ENCODE measurements around the gene CRIM1. TPM values are rescaled to one million over a fixed set of nuclear protein-coding genes. Genes with fewer than 3 reads are reported as not detected.

The CRIM1 gene
- total and polyA plus RNA-seq, 4 donors: 2.2 to 22.1 (median 9.6) TPM

DNA sequence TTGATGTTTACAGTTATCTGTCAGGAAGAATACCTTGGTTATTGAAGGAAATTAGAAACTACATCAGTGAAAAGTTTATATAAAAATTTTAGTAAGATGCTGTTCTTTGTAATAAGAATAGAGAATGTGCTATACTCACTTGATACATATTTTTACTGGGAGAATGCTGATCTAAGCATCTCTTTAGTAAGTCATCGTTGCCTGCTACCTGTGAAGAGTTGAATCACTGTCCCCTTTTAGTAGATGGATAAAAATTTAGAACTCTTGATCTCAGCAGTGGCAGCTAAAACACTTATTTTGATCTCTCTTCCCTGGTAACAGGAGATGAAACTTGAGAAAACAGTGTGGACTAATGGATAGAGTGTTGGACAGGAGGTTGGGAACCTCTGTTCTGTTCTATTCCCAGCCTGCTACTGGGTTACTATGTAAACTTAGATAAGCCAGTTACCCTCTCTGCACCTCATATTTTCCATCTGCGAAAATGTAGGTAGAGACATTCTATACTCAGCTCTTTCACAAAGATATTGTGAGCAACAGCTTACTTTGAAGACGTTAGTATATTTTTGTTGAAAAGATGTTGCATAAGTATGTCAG lies 142.1 kb downstream of the CRIM1 start:
- TF ChIP-seq HNF4A (conservative IDR thresholded peaks at IDR 0.05) (no peak), FOXA2 (IDR thresholded peaks at IDR 0.05) (no peak), GABPA (IDR thresholded peaks at IDR 0.05 in 1 of 2, conservative IDR thresholded peaks at IDR 0.05 in 1 of 2) (no peak), RXRA (IDR thresholded peaks at IDR 0.05) (no peak)
- TF ChIP-seq, protein P1, sequence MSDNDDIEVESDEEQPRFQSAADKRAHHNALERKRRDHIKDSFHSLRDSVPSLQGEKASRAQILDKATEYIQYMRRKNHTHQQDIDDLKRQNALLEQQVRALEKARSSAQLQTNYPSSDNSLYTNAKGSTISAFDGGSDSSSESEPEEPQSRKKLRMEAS (IDR thresholded peaks at IDR 0.05): no peak
- DNase-seq (ENCODE audit: low spot score): no peak
- H3K27me3 ChIP-seq (ENCODE audit: control insufficient read depth in 4 of 4, insufficient read depth in 4 of 4, low read length in 3 of 4): no peaks in the 10 kb centered on the region
- no peak overlapping the region for H3K4me3 ChIP-seq (ENCODE audit: low read depth in 1 of 3, low read length in 3 of 3)
- no peaks in the 10 kb centered on the region for H3K9me3 ChIP-seq (ENCODE audit: control insufficient read depth in 4 of 4, low read length in 3 of 4)
- no peaks in the 10 kb centered on the region for H3K36me3 ChIP-seq (ENCODE audit: control insufficient read depth in 4 of 4, insufficient read depth in 3 of 4, low read depth in 1 of 4, low read length in 3 of 4)
- H3K9ac ChIP-seq (ENCODE audit: low read depth in 1 of 2, low read length in 2 of 2): no peak overlapping the region
- 79% methylated on average over 3 of the region's 3 CpGs for WGBS
- peaks cover 0 to 1% (median 0%) of the 10 kb centered on the region in 4 donors for H3K4me1 ChIP-seq (ENCODE audit: control insufficient read depth in 4 of 4, insufficient read depth in 4 of 4, low read length in 3 of 4)
- no peak overlapping the region for H3K27ac ChIP-seq (ENCODE audit: low read depth in 1 of 2, low read length in 2 of 2)

DNA sequence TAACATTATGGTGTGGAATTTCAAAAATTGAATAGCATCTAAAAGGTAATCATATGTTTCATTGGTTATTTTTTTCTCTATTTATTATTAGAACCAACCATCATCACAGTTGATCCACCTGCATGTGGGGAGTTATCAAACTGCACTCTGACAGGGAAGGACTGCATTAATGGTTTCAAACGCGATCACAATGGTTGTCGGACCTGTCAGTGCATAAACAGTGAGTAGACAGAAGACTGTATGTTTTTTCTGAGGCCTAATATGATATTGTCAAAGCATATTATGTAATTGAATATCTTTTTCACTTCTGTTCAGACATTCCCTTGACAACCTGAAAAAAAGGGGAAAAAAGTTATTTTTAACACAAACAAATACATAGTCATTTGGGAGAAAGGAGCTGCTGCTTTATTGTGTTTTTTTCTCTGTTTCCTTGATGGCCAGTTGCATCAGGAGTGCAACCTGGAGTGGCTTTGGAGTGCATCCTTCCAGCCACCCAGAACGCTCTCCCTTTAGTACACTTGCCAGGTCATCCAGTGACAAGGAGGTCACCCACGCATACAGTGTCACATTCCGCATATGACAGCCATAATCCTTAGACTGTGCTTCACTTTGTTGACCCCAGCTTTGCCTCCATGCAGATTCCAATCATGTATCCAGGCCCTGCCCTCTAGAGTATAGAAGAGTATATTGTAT lies 143.7 kb downstream of the CRIM1 start:
- Histone ChIP-seq H3K27me3 (ENCODE audit: control insufficient read depth in 4 of 4, insufficient read depth in 4 of 4, low read length in 3 of 4) (no peaks in the 10 kb centered on the region), H3K4me3 (ENCODE audit: low read depth in 1 of 3, low read length in 3 of 3) (no peak overlapping the region), H3K4me1 (ENCODE audit: control insufficient read depth in 4 of 4, insufficient read depth in 4 of 4, low read length in 3 of 4) (peaks cover 0 to 1% (median 0%) of the 10 kb centered on the region in 4 donors), H3K27ac (ENCODE audit: low read depth in 1 of 2, low read length in 2 of 2) (no peak overlapping the region), H3K36me3 (ENCODE audit: control insufficient read depth in 4 of 4, insufficient read depth in 3 of 4, low read depth in 1 of 4, low read length in 3 of 4) (no peaks in the 10 kb centered on the region), H3K9ac (ENCODE audit: low read depth in 1 of 2, low read length in 2 of 2) (no peak overlapping the region), H3K9me3 (ENCODE audit: control insufficient read depth in 4 of 4, low read length in 3 of 4) (no peaks in the 10 kb centered on the region)
- no peak for DNase-seq (ENCODE audit: low spot score)
- WGBS: 95% methylated on average over 6 of the region's 6 CpGs
- TF ChIP-seq, protein P2, sequence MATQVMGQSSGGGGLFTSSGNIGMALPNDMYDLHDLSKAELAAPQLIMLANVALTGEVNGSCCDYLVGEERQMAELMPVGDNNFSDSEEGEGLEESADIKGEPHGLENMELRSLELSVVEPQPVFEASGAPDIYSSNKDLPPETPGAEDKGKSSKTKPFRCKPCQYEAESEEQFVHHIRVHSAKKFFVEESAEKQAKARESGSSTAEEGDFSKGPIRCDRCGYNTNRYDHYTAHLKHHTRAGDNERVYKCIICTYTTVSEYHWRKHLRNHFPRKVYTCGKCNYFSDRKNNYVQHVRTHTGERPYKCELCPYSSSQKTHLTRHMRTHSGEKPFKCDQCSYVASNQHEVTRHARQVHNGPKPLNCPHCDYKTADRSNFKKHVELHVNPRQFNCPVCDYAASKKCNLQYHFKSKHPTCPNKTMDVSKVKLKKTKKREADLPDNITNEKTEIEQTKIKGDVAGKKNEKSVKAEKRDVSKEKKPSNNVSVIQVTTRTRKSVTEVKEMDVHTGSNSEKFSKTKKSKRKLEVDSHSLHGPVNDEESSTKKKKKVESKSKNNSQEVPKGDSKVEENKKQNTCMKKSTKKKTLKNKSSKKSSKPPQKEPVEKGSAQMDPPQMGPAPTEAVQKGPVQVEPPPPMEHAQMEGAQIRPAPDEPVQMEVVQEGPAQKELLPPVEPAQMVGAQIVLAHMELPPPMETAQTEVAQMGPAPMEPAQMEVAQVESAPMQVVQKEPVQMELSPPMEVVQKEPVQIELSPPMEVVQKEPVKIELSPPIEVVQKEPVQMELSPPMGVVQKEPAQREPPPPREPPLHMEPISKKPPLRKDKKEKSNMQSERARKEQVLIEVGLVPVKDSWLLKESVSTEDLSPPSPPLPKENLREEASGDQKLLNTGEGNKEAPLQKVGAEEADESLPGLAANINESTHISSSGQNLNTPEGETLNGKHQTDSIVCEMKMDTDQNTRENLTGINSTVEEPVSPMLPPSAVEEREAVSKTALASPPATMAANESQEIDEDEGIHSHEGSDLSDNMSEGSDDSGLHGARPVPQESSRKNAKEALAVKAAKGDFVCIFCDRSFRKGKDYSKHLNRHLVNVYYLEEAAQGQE (IDR thresholded peaks at IDR 0.05): no peak

DNA sequence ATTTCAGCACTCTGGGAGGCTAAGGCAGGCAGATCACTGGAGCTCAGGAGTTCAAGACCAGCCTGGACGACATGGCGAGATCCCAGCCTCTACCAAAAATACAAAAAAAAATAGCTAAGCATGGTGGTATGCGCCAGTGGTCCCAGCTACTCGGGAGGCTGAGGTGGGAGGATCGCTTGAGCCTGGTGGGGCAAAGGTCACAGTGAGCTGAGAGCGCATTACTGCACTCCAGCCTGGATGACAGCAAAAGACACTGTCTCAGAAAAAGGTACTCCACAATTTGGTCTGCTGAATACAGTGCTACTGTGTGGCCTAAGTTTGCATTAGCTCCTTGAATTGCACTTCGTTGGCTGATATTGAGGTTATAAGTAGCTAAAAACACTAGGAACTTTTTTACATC lies 144.5 kb downstream of the CRIM1 start:
- Histone ChIP-seq H3K4me1 (ENCODE audit: control insufficient read depth in 4 of 4, insufficient read depth in 4 of 4, low read length in 3 of 4) (peaks cover 0 to 1% (median 0%) of the 10 kb centered on the region in 4 donors), H3K27me3 (ENCODE audit: control insufficient read depth in 4 of 4, insufficient read depth in 4 of 4, low read length in 3 of 4) (no peaks in the 10 kb centered on the region), H3K9ac (ENCODE audit: low read depth in 1 of 2, low read length in 2 of 2) (no peak overlapping the region), H3K36me3 (ENCODE audit: control insufficient read depth in 4 of 4, insufficient read depth in 3 of 4, low read depth in 1 of 4, low read length in 3 of 4) (no peaks in the 10 kb centered on the region), H3K9me3 (ENCODE audit: control insufficient read depth in 4 of 4, low read length in 3 of 4) (no peaks in the 10 kb centered on the region), H3K27ac (ENCODE audit: low read depth in 1 of 2, low read length in 2 of 2) (no peak overlapping the region), H3K4me3 (ENCODE audit: low read depth in 1 of 3, low read length in 3 of 3) (no peak overlapping the region)
- 93% methylated on average over 7 of the region's 7 CpGs for WGBS
- no peak for DNase-seq (ENCODE audit: low spot score)
- TF ChIP-seq RAD21 (IDR thresholded peaks at IDR 0.05) (no peak), JUND (IDR thresholded peaks at IDR 0.05) (no peak), SP1 (IDR thresholded peaks at IDR 0.05) (no peak), EGR1 (IDR thresholded peaks at IDR 0.05; ENCODE audit: low read depth in 2 of 2) (no peak), RXRA (IDR thresholded peaks at IDR 0.05) (no peak), NR2F2 (IDR thresholded peaks at IDR 0.05) (no peak), GABPA (IDR thresholded peaks at IDR 0.05 in 1 of 2, conservative IDR thresholded peaks at IDR 0.05 in 1 of 2) (no peak), HNF4A (conservative IDR thresholded peaks at IDR 0.05) (no peak), TAF1 (conservative IDR thresholded peaks at IDR 0.05) (no peak), FOXA2 (IDR thresholded peaks at IDR 0.05) (no peak), YY1 (IDR thresholded peaks at IDR 0.05) (no peak)
- TF ChIP-seq, protein P2 (IDR thresholded peaks at IDR 0.05): no peak
- TF ChIP-seq, protein P3, sequence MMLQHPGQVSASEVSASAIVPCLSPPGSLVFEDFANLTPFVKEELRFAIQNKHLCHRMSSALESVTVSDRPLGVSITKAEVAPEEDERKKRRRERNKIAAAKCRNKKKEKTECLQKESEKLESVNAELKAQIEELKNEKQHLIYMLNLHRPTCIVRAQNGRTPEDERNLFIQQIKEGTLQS (IDR thresholded peaks at IDR 0.05): no peak
- TF ChIP-seq, protein P4, sequence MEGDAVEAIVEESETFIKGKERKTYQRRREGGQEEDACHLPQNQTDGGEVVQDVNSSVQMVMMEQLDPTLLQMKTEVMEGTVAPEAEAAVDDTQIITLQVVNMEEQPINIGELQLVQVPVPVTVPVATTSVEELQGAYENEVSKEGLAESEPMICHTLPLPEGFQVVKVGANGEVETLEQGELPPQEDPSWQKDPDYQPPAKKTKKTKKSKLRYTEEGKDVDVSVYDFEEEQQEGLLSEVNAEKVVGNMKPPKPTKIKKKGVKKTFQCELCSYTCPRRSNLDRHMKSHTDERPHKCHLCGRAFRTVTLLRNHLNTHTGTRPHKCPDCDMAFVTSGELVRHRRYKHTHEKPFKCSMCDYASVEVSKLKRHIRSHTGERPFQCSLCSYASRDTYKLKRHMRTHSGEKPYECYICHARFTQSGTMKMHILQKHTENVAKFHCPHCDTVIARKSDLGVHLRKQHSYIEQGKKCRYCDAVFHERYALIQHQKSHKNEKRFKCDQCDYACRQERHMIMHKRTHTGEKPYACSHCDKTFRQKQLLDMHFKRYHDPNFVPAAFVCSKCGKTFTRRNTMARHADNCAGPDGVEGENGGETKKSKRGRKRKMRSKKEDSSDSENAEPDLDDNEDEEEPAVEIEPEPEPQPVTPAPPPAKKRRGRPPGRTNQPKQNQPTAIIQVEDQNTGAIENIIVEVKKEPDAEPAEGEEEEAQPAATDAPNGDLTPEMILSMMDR (IDR thresholded peaks at IDR 0.05; ENCODE audit: low read depth, low read length, missing input control): no peak
